ENCODE results near the gene SRCAP. TPM values are rescaled to one million over a fixed set of nuclear protein-coding genes. Genes with fewer than 3 reads are reported as not detected.

Gene SRCAP
- total and polyA plus RNA-seq, 2 experiments from 2014 or later: 15.3 to 33.6 TPM

GRCh38 chr16:30756781-30757100, 57.8 kb downstream of the SRCAP start:
- WGBS (ENCODE audit: low lambda C conversion rate, missing lambda C conversion rate): 99% methylated on average over 13 of the region's 13 CpGs
- TF ChIP-seq EZH2phosphoT487 (IDR thresholded peaks at IDR 0.05; ENCODE audit: low read depth, severe bottlenecking, unreplicated experiment) (no peak), EZH2 (IDR thresholded peaks at IDR 0.05; ENCODE audit: borderline replicate concordance) (no peak), CTCF (IDR thresholded peaks at IDR 0.05; ENCODE audit: poor library complexity) (no peak)
- H3K79me2 ChIP-seq: no peaks in the 10 kb centered on the region

GRCh38 chr16:30757316-30757715, 58.3 kb downstream of the SRCAP start:
- DNase-seq (ENCODE audit: low spot score): no peak
- H4K20me1 ChIP-seq (ENCODE audit: insufficient read depth, poor library complexity, severe bottlenecking): no peaks in the 10 kb centered on the region
- no peaks in the 10 kb centered on the region for H3K9me3 ChIP-seq (ENCODE audit: low read depth)
- no peaks in the 10 kb centered on the region for H3K36me3 ChIP-seq (replicated peaks; ENCODE audit: insufficient read depth, low read depth)
- H2AFZ ChIP-seq: no peak overlapping the region
- H3K4me2 ChIP-seq: no peak overlapping the region
- 92% methylated on average over 7 of the region's 7 CpGs for WGBS (ENCODE audit: low lambda C conversion rate, missing lambda C conversion rate)
- no peak overlapping the region for H3K4me3 ChIP-seq
- no peaks in the 10 kb centered on the region for H3K27me3 ChIP-seq
- peaks cover 6% of the 10 kb centered on the region for H3K4me1 ChIP-seq (ENCODE audit: insufficient read depth)
- TF ChIP-seq EZH2phosphoT487 (IDR thresholded peaks at IDR 0.05; ENCODE audit: low read depth, severe bottlenecking, unreplicated experiment): no peak
- no peak for TF ChIP-seq CTCF (IDR thresholded peaks at IDR 0.05; ENCODE audit: poor library complexity)
- TF ChIP-seq EZH2 (IDR thresholded peaks at IDR 0.05; ENCODE audit: borderline replicate concordance): no peak
- H3K9me2 ChIP-seq (replicated peaks; ENCODE audit: insufficient read depth): no peaks in the 10 kb centered on the region
- H3K79me2 ChIP-seq: peaks cover under 1% of the 10 kb centered on the region
- H3K27ac ChIP-seq: no peak overlapping the region

More at GRCh38 chr16:30756781-30757100, 57.8 kb downstream of the SRCAP start:
- no peaks in the 10 kb centered on the region for H4K20me1 ChIP-seq (ENCODE audit: insufficient read depth, poor library complexity, severe bottlenecking)
- no peaks in the 10 kb centered on the region for H3K36me3 ChIP-seq (replicated peaks; ENCODE audit: insufficient read depth, low read depth)
- no peak overlapping the region for H3K4me3 ChIP-seq
- H2AFZ ChIP-seq: no peak overlapping the region
- H3K27me3 ChIP-seq: no peaks in the 10 kb centered on the region
- no peak overlapping the region for H3K4me2 ChIP-seq
- no peaks in the 10 kb centered on the region for H3K9me3 ChIP-seq (ENCODE audit: low read depth)
- H3K27ac ChIP-seq: no peak overlapping the region
- DNase-seq (ENCODE audit: low spot score): no peak
- H3K9me2 ChIP-seq (replicated peaks; ENCODE audit: insufficient read depth): no peaks in the 10 kb centered on the region
- H3K4me1 ChIP-seq (ENCODE audit: insufficient read depth): peaks cover 6% of the 10 kb centered on the region

- no peaks in the 10 kb centered on the region for H3K27me3 ChIP-seq
- H3K9me3 ChIP-seq (ENCODE audit: low read depth): no peaks in the 10 kb centered on the region
- no peak for TF ChIP-seq EZH2phosphoT487 (IDR thresholded peaks at IDR 0.05; ENCODE audit: low read depth, severe bottlenecking, unreplicated experiment)
- TF ChIP-seq EZH2 (IDR thresholded peaks at IDR 0.05; ENCODE audit: borderline replicate concordance): no peak
- no peak for TF ChIP-seq CTCF (IDR thresholded peaks at IDR 0.05; ENCODE audit: poor library complexity)
- no peaks in the 10 kb centered on the region for H4K20me1 ChIP-seq (ENCODE audit: insufficient read depth, poor library complexity, severe bottlenecking)
- no peak overlapping the region for H3K4me2 ChIP-seq
- 94% methylated on average over 10 of the region's 10 CpGs for WGBS (ENCODE audit: low lambda C conversion rate, missing lambda C conversion rate)
- H3K27ac ChIP-seq: no peak overlapping the region
- no peaks in the 10 kb centered on the region for H3K36me3 ChIP-seq (replicated peaks; ENCODE audit: insufficient read depth, low read depth)
- DNase-seq (ENCODE audit: low spot score): no peak
- H3K4me3 ChIP-seq: no peak overlapping the region
- H2AFZ ChIP-seq: no peak overlapping the region
- H3K79me2 ChIP-seq: peaks cover 18% of the 10 kb centered on the region
- peaks cover 17% of the 10 kb centered on the region for H3K4me1 ChIP-seq (ENCODE audit: insufficient read depth)
- H3K9me2 ChIP-seq (replicated peaks; ENCODE audit: insufficient read depth): no peaks in the 10 kb centered on the region
Observed at GRCh38 chr16:30758988-30759491, 60.1 kb downstream of the SRCAP start.

All from hepatocyte (in vitro differentiated cells).